ENCODE data around the gene PAK1.
A peak's percentile ranks its signal among the peaks of the same experiment; 100 is the strongest.

Gene PAK1

GRCh38 chr11:77431813-77432212 lies 42.1 kb downstream of the PAK1 start:
- DNase-seq, result no peak

DNA sequence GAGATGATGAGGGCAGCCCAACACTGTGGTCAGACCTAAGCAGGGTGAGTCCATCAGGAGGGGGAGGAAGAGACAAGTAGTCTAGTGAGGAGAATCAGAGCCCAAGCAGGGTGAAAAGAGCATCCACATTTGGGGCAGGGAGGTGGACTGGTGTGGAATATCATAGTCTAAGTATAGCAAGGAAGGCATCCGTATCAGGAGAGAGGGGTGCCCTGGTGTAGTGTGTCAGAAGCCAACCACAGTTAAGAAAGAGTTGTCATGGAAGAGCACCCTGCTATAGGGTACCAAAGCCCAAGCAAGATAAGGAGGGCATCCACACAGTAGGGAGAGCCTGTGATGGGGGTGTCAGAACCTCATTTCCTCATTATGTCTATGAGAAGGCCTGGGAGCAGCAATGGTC lies 45.3 kb downstream of the PAK1 start:
- no peak for DNase-seq

DNA sequence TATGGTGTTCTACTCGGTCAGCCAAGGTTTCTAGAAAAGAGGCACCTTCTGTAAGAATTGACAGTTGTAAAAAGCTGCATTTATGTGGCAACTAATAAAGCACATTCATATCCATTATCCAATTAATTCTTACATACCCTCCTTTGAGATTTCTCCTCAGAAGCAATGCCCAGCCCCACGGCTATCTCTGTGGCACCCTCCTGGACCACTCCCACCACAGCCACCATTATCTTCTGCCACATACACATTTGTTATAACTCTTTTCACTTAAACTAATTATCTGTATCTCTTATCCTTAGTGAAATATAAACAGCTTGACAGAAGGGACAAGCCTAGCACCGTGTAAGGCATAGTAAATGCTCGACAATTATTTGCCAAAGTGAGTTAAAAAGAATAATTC lies 48.5 kb downstream of the PAK1 start:
- no peak for DNase-seq

GRCh38 chr11:77424644-77425043 lies 49.2 kb downstream of the PAK1 start:
- DNase-seq, result no peak

DNA sequence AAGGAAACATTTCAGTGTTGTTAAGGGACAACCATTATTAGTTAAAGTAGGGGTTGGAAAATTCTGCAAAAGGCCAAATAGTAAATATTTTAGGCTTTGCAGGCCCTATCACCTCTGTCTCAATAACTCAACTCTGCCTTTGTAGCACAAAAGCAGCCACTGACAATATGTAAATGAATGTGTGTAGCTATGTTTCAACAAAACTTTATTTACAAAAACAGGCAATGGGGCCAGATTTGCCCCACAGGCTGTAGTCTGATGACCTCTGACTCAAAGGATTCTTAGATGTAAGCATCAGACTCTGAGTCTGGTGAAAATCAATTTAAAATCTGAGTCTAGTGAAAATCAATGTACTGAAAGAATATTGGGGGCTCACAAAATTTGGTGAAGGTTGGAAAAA lies 50.3 kb downstream of the PAK1 start:
- no peak for DNase-seq

GRCh38 chr11:77422687-77423086 lies 51.2 kb downstream of the PAK1 start:
- no peak for DNase-seq

GRCh38 chr11:77421041-77421723 lies 52.7 kb downstream of the PAK1 start:
- DNase-seq, result no peak

GRCh38 chr11:77418971-77419597 lies 54.8 kb downstream of the PAK1 start:
- peak; percentile 2 for DNase-seq

GRCh38 chr11:77418155-77418970 lies 55.5 kb downstream of the PAK1 start:
- no peak for DNase-seq

- no peak for DNase-seq
Measured at GRCh38 chr11:77416357-77416756, 57.5 kb downstream of the PAK1 start.

DNA sequence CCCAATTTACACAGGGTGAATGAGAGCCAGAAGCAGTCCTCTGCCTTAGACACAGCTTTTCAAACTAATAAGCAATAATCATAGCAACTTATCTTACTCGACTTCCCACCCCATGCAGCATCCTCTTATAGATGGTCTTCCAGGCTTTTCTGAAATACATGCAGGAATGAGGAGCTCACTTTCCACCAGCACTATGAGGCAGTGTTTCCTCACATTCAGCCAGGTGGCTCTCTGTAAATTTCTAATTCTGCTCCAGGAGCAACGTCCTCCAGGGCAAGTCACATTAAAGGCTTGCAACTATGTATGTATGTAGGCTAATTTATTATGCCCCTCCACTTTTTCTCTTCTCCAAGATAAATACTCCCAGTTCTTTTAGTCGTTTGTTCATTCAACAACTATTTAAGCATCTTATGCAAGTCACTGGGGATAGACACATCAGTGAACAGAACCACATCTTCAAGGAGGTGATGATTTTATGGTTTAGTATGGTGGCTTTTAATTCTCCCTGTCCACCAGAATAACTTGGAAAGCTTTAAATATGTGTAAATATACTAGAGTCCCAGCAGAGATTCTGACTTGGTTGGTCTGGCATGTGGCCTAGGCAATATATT lies 59.9 kb downstream of the PAK1 start:
- DNase-seq, result no peak

DNA sequence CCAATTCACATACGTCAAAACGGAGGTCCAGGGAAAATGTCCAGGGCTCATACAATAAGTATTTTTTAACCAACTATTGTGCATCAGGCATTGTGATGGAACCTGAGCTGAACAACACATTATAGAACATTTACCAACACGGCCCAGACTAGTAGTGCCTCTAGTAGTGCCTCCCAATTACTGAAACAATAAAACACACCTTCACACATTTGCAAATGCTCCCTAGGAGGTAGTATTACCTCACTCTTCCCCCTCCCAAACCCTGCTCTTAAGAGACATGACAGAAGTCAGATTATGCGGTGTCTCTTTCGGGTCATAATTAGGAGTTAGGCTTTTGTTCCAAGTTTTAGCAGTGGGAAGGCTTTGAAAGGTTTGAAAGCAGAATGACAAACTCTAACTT lies 61.1 kb downstream of the PAK1 start:
- DNase-seq, result no peak

DNA sequence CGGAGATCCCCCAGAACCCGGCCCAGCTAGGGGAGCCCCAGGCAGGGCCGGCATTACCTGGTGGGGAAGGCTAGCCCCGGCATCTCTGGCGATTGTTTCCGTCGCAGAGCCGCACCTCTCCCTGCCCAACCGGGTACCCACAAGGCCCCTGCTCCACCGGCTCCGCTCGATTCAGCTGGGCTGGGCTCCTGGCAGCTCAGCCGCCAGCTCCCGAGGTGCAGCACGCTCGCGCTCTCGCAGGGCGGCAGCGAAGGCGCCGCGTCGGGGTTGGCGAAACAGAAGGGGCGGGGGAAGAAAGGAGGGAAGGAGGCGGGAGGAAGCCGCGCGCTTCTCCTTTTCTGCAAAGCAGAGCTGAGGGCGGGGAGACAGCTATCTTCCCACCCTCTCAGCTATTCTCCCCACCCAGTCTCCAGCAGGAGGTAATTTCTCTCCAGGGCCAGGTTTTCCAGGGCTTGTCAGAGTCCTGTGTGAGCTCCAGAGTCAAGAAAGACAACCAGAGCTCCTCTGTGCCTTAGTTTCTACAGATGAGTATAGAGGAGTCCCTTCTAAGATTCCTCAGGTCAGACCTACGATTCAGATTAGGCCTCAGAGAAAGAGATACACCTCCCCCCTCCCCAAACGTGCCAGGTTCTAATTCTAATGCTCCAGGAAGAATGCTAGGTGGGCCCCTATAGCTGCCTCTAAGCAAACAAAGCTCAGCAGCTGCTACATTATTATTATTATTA lies 62.0 kb downstream of the PAK1 start:
- peak; percentile 89 for DNase-seq

DNA sequence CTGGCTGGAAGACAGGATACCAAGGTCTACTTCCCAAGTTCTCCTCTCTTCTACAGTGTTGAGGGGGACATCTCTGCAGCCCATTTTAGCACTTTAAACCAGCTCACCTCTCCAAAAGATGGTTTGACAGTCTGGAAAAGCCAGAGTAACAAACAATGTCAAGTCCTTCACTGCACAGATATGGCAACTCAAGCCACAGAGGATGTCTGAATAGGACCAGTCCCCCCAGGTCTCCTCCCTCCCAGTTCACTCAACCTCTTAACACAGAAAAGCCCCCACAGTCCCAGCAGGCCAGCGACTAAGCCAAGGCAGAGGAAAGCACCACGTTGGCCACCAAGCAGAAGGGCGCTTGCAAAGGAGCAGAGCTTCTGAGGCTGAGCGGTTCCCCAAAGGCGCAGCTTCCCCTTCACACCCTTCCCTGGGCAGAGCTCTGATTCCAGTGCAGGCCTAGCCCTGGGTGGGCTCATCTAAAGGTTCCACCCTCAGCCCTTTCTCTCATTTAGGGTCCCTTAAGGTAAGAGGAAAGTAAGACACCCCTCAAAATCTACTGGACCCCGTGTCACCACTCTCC lies 62.7 kb downstream of the PAK1 start:
- DNase-seq, result peak; percentile 24

DNA sequence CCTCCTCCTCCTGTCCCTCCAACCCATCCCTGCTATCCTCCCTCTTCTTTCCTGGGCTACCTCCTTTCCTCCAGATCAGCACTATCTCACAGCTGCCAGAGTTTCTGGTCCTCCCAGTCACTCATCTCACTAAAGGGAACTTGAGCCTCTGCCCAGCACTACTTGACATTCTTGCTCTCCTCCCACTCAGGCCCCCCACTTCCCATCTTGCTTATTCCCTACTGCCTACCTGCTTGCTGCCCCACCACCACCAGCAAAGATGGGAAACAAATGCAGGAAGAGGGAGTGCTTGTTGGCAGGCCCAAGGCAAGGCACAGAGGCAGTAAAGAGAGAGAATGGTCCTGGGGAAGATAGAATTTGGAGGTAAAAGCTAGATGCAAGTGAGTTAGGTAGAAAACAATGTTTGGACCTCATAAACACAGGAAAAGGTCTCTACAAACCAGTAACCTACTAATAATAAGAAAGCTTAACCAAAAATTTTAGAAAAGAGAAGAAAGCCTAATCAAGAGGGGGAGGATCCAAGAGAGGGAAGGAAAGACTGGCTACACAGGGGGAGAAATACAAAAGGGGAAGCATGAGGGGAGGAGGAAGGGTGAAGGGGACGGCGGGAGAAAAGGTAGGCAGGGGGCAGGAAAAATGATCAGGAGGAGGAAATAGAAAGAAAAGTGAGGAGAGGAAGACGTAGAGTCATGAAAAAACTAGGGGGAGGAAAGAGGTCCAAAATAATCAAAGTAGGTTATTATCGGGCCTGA lies 63.6 kb downstream of the PAK1 start:
- no peak for DNase-seq

DNA sequence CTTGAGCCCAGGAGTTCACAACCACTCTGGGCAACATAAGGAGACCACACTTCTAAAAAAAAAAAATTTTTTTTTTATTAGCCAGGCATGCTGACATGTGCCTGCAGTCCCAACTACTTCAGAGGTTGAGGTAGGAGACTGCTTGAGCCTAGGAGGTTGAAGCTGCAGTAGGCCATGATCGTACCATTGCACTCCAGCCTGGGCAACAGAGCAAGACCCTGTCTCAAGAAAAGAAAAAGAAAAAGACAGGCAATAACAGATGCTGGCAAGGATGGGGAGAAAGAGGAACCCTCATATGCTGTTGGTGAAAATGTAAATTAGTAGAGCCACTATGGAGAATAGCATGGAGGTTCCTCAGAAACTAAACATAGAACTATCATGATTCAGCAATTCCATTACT lies 64.8 kb downstream of the PAK1 start:
- no peak for DNase-seq

DNA sequence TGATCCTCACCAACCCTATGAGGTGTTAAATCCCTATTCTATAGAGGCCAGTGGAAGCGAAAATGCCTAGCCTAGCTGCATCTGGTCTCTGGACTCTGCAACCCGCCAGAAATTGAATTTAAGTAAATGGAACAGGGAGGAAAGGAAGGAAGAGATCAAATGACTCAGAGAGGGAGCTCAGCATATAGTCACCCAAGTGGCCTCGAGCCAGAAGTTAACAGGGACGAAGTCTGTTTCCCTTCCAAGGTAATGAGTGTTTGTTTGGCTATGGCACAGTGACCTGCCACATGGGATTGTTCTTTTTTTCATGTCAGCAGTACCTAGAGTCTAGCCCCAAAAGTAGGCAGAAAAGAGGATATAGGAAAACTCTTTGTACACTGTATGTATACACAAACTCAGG lies 66.3 kb downstream of the PAK1 start:
- DNase-seq, result no peak

GRCh38 chr11:77406396-77406795 lies 67.5 kb downstream of the PAK1 start:
- DNase-seq, result no peak

GRCh38 chr11:77403211-77403610 lies 70.7 kb downstream of the PAK1 start:
- no peak for DNase-seq

- no peak for DNase-seq
Measured at GRCh38 chr11:77402218-77402556, 71.7 kb downstream of the PAK1 start.

- no peak for DNase-seq
Measured at GRCh38 chr11:77401486-77402217, 72.2 kb downstream of the PAK1 start.
